Gastroesophageal sphincter (tissue), 3 donors: ENCODE data around the gene DMTF1.

Source experiments
- CTCF ChIP-seq, 4 experiments: fragments of 200-600 bp in 2 of 4; fragments of 450-650 bp in 2 of 4; sonication (generic) in 1 of 4; IDR thresholded peaks; one replicate each; pipeline ENCODE4 v1.5.1; 2017 to 2019; ENCODE audit warnings: antibody characterized with exemption in 4 of 4, mild to moderate bottlenecking in 2 of 4, moderate library complexity in 2 of 4
- POLR2AphosphoS5 ChIP-seq: sonication (generic); formaldehyde crosslinking; IDR thresholded peaks from one replicate; pipeline ENCODE4 v1.6.1; 2017; ENCODE audit warnings: antibody characterized with exemption

GRCh38 chr7:87187120-87187519 lies 34.9 kb downstream of the DMTF1 start:
- TF ChIP-seq POLR2AphosphoS5 (no peak), CTCF (IDR thresholded peaks at IDR 0.05) (no peak)
